Superior temporal gyrus (tissue), 1 donor: ENCODE results near the gene OR7G3.
A peak's percentile ranks its signal among the peaks of the same experiment; 100 is the strongest.

Experiments
- DNase-seq: peaks from one replicate; pipeline ENCODE4 v3.0.0-alpha.2; 2016; ENCODE audit errors: extremely low spot score

OR7G3 gene

DNA sequence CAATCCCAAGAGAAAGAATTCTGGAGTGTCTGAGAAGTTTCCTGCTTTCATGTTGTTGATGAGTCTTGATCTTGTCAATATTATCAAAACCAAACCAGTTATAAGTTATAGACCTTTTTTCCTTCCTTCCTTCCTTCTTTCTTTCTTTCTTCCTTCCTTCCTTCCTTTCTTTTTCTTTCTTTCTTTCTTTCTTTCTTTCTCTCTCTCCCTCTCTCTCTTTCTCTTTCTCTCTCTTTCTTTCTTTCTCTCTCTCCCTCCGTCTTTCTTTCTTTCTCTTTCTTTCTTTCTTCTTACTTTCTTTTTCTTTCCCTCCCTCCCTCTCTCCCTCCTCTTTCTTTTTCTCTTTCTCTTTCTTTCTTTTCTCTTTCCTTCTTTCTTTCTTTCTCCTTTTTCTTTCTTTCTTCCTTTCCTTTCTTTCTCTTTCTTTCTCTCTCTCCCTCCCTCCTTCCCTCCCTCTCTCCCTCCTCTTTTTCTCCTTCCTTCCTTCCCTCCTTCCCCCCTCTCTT lies at the start of gene OR7G3:
Gene OR7G3, minus strand, starts transcription at position 51 of the 506 bp plus-strand sequence. Its CDS starts 0 bp downstream, at position 51.
- no peak for DNase-seq

DNA sequence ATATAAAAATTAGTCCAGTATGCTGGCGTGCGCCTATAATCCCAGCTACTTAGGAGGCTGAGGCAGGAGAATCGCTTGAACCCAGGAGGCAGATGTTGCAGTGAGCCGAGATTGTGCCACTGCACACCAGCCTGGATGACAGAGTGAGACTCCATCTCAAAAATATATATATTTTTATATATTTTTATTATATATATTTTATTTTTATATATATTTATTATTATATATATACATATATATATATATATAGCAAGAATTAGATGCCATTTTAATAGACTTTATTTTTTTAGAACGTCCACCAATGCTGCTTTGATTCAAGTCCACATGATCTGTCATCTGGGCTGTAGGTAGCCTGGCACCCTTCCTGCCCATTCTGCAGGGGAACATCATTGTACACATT lies 48.6 kb upstream of the OR7G3 start:
- no peak for DNase-seq

DNA sequence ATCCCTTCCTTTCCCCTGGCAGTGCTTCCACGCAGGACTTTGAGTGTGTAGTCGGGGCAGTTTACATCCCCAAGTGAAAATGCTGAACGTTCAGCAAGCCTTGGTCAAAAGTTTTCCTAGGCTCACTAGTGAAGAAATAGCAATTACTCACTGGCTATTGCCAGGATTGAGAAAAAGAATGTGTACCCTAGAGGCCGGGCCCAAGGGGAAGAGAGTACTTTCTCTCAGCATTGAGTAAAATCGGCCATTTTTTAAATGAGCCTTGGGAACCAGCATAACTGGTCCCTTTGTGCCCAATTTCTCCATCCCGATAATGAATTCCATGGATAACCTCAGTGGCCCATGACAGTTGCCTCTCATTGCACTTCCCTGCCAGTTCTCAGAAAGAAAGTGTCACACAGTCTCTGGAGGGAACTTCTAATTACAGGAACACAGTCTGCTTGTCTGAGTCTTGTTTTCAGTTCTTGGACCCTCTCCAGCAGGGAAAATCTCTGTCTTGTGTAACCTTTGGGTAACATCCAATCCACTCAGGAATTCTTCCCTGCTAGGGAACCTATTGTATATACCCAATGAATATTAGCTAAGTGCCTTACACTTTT lies 44.7 kb upstream of the OR7G3 start:
- DNase-seq: no peak

DNA sequence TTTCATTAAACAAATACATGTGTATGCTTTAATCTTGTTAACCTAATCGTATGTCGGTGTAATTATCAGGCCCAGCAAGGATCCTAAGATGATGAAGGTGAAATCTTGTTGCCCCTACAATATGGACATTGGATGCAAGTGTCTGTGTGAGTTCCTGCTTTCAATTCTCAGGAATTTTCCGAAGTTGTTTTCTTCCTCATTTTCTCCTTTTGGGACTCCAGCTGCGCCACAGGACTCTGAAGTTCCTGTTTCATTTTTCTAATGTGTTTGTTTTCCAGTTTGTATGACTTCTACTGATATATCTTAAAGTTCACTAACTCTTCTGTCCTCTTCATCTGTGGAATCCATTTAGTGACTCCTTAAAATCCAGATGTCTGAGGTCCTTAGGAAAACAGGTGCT lies 40.1 kb upstream of the OR7G3 start:
- no peak for DNase-seq

DNA sequence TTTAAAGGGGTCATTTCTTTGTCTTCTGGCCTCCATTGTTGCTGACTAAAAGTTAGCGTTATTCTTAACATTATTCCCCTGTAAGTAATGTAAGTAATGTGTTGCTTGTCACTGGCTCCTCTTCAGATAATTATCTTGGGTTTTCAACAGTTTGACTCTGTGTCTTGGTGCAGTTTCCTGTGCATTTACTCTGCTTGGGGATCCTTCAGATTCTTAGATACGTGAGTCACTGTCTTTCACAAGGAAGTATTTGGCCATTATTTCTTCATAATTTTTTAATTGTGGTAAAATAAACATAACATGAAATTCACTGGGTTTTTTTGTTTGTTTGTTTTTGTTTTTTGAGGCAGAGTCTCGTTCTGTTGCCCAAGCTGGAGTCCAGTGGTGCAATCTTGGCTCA lies 38.5 kb upstream of the OR7G3 start:
- DNase-seq: no peak

DNA sequence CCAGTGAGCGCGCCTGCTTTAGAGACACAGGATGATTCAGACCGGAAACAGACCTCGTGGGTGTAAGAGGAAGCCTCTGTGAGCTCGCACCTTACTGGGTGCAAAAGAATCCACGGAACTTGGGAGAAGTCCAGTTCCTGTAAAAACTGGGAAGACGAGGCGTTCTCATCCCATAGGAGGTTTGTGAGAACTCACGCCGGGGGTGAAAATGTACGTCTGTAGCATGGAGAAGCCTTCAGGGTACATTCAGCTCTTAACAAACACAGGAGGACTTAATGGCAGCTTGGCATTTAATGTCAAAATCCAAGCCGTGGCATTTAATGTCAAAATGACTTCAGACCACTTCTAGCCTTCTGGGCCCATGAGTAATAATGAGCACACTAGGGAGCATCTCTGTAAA lies 34.7 kb upstream of the OR7G3 start:
- no peak for DNase-seq

DNA sequence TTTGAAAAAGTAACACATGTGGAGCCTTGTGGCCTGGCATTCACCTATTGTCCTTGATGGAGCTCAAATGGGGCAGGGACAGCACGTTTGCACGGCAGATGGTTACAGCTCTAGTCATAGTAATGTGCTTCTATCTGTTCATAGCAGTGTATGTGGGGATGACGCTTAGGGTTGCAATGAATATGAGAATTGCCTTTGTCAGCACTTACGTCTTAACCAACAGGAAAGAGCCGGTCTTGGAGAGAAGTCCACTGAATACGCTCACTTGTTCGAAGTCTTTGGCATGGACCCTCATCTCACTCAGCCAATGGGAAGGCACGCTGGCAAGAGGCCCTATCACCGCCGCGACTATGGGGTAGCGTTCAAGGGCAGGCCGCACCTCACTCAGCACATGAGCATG lies 33.1 kb upstream of the OR7G3 start:
- DNase-seq: no peak

DNA sequence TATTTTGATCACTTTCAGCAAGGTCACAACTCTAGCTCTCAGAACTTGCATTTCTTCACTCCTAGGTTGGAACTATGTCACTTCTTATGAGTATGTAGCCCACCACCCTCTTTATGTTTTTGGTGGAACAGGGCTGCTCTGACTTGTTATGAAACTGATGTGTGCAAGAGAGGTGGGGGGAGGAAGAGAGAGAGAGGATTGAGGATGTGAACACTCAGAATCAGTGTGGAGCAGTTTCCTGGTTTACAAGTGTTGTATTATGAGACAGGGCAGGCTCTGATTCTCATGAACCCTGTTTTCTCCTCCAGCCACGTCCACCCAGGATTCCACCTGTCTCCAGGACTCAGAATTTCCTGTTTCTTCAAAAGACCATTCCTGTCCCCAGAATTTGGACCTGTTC lies 29.6 kb upstream of the OR7G3 start:
- DNase-seq: no peak

DNA sequence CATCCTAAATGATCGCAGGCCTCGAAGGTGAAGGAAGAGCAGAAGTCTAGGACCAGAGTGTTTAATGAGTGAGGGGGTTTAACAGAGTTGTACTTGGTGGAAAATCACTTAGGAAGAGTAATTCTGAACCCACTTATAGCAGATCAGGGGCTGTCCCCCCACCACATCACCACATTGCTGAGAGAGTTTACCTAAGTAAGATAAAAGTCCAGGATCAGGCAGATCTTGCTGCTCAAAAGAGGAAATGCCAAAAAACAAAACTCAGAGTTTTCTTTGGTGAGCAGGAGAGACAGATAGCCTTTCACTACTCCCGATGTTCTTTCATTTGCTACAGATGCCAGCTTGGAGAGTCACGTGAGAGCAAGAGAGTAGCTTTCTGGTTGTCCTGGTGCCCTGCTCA lies 28.8 kb upstream of the OR7G3 start:
- no peak for DNase-seq

DNA sequence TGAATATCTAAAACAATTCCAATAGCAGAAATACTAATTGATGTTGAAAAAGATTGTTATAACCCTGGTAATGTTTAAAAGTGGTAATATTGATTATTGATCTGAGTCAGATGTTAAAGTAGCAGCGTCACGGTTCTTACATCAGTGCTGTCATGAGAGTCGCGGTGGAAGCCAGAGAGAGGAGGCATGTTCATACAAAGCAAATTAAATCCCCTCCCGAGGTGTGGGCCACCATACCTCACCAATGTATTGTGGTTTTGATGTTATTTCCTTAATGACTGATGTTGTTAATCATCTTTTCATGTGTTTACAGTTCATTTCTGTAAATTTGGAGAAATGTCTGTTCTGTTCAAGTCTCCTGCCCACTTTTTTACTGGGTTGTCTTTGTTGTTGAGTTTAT lies 24.6 kb upstream of the OR7G3 start:
- no peak for DNase-seq

DNA sequence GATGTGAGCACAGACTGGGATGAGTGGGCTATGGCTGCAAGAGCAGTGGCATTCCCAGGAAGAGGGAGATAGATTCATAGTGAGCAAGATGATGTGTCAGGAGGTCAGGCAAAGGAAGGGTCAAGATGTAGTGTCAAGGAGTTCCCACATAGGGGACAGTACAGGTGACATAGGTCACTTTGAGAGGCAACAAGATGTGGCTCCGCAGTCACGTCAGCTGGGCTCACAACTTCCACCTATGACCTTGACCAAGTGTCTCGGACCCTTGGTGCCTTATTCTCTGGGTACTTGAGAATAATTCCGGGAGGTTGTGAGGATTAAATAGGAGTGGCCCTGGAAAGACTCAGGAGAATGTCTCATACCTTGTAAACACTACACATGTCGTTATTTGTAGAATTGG lies 23.9 kb upstream of the OR7G3 start:
- DNase-seq: no peak

DNA sequence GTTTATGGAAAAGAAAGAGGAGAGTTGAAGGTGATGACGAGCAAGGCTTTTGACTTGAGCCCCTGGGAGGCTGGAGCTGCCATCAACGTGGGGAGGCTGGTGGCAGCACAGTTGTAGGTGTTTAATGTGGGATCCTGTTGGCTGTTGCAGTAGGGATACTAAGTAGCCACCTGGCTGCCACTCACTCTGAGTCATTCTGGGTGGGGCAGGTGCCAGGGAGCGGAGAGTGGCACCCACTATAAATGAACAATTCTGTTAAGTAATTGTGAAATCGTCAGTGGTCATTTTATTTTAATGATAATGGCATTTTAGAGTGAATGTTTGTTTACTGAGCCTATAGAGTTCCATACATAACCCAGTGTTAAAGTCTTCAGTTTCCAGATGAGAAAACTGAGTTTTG lies 23.2 kb upstream of the OR7G3 start:
- DNase-seq: no peak

DNA sequence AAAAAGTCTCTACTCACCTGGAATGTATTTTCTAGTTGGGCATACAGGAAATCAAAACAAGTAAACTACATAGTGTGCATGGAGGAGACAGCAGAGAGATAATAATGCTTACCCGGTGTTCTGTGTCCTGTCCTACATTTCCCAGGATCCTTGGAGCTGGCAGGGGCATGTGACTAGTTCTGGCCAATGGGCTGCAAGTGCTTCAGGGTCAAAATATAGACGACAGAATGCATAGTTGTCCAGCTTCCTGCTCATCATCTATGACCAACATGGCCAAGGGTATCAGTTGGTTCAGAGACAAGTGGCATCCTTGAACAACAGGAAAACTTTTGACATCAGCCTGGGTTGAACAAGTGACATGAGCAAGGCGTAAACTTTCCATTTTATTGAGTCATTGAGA lies 21.9 kb upstream of the OR7G3 start:
- DNase-seq: no peak

DNA sequence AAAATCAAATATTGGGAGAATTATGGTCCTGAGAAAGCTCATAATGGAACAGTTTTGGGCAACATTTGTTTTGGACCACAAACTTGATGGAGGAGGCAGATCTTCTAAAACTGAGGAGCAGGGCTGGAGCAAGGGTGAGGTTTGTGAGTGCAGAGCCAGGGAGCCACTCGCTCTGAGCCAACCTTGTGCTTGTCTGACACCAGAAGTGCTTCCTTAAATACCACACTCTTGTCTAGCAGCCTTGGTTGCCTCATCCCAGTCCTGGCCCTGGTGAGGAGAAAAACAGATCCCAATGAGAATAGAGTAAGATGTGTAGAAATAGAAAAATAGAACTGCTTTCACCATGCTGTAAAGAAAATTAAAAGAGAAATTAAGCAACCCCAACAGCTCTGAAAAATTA lies 20.1 kb upstream of the OR7G3 start:
- DNase-seq: no peak

DNA sequence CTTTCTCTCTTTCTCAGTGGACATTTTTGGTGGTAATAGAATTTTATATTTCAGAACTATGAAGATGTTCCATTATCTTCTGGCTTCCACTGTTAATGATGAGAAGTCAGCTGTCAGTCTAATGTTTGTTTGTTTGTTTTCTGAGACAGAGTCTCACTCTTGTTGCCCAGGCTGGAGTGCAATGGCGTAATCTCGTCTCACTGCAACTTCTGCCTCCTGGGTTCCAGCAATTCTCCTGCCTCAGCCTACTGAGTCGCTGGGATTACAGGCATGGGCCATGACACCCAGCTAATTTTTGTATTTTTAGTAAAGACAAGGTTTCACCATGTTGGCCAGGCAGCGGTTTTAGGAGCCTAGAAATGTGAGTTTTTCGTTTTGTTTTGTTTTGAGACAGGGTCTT lies 18.2 kb upstream of the OR7G3 start:
- DNase-seq: no peak

DNA sequence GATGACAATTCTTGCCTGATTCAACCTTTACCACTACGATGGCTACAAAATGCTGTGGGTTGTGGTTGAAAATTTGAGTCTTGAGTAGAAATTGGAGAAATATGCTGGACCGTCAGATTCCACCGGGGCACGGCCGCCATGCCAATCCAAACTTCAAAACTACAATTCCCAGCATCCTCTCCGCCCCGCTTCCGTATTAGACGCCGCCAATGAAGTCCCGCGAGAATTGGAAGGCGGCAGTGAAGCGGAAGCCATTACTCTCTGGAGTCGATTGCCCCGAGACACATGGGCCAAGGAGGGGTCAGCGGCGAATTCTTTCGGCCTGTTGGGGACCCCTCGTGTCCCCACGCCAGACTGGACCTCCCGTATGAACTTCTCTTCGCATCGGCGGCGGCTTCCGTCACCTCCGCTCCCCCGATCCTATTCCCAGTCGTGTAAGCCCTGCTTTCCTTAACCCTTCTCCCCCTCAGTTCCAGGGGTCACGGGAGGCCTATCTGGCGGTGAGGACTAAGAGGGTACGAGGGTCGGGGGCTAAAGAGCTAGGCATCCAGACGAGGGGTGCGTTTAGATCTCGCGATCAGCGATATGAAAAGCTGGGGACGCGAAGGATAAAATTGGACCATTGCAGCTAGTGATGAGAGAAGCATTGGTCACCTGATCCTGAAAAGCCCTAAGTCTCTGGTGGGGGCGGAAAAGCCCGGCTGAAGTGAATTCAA lies 13.6 kb upstream of the OR7G3 start, which contains the start of gene ZNF317:
Gene ZNF317, plus strand, starts transcription at position 239 of the 716 bp plus-strand sequence. CDS start 15,620 bp downstream, outside the sequence.
- peak; percentile 99 for DNase-seq

DNA sequence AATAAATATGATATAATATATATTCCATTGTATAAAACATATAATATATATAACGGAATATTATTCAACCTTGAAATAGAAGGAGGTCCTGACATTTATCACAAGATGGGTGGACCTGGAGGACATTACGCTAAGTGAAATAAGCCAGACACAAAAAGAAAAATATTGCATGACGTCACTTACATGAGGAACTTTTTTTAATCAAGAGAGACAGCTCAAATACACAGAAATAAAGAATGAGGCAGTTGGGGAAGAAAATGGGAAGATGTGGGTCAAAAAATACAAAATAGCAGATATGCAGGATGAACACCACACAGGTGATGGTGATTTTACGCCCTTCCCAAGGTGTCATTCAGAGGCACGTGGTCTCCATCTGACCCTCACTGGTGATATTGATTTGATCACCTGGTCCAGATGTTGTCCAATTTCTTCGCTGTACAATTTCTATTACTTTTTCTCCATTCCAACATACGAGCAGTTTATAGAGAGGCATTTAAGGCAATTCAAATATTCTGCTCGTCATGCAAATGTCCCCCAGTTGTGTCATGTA lies 12.9 kb upstream of the OR7G3 start:
- no peak for DNase-seq

DNA sequence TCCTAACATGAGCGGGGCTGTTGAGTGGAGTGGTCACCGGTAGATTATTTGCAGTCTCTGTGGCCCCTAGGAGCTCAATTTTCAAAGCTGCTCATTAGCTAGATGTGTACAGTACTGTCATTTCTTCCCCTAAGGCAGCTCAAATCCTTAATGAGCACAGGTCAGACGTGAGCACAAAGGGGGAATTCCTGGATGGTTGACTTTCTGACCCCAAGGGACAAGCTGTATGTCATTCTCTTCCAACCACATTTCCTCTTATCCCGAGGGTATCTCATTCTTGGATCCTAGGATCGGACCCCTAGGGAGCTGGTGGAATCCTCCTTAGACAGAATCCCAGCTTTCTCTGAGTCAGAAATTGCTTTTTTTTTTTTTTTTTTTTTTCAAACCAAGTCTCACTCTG lies 5.7 kb upstream of the OR7G3 start:
- no peak for DNase-seq

DNA sequence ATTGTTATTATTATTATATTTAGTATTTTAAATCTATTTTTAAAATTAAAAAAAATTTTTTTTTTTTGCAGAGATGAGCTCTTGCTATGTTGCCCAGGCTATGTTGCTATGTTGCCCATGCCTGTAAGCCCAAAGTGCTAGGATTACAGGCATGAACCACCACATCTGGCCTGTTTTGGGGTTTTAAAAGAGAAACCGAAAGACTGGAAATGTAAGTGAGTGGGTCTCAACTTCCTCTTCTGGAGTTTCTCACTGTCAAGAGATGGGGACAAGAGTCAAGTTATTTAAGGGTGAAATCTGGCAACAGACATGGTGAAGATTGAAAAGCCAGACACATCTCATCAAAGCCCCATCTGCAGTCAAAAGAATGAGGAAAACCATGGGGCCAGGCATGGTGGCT lies 4.2 kb upstream of the OR7G3 start:
- no peak for DNase-seq

DNA sequence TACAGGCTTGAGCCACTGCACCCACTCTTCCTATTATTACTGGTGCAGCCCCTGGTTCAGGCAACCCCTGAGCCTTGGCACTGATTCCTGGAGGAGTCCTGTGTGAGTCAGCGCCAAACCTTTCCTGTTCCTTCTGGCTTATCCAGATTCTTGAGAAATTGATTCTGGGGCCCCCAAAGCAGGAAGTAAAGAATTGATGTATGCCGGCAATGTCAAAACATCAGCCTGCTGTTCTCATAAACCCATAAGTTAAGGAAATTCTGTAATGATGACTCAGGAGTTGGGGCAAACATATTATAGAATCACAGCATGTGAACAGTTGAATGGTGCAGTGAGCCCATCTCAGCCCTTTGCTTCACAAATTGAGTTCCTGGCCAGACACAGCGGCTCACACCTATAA lies 1.4 kb upstream of the OR7G3 start:
- no peak for DNase-seq

DNA sequence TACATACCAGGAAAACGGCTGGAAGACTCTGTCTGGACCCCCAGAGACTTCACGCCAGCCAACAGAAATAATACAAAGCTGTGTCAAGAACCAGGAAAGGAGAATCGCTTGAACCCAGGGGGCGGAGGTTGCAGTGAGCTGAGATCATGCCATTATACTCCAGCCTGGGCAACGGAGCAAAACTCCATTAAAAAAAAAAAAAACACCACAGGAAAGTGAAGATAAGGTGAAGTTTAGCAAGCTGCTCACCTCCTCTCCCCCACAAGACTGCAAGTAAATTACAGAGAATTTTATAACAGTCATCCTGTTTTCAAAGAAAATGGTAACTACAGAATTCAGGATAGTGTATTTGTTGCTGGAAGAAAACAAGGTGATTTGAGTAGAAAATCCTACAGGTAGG lies 10.2 kb downstream of the OR7G3 start:
- no peak for DNase-seq

DNA sequence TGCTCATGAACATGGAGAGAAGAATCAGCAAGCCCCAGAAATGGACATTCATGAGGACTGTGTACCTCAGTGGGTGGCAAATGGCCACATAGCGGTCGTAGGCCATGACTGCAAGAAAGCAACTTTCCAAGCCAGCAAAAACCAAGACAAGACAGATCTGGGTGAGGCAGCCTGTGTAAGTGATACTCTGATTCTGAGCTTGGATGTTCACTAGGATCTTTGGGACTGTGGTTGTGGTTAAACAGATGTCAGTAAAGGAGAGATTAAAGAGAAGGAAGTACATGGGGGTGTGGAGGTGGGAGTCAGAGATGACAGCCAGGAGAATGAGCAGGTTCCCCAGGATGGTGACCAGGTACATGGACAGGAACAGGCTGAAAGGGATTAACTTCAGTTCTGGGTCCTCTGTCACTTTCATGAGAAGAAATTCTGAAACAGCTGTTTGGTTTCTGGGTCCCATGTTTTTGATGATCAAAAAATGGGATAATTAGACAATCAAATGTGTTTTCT lies 11.4 kb downstream of the OR7G3 start, which contains the start of gene OR7G1:
Gene OR7G1, minus strand, starts transcription at position 457 of the 507 bp plus-strand sequence. Its CDS starts 0 bp downstream, at position 457.
- DNase-seq: no peak

DNA sequence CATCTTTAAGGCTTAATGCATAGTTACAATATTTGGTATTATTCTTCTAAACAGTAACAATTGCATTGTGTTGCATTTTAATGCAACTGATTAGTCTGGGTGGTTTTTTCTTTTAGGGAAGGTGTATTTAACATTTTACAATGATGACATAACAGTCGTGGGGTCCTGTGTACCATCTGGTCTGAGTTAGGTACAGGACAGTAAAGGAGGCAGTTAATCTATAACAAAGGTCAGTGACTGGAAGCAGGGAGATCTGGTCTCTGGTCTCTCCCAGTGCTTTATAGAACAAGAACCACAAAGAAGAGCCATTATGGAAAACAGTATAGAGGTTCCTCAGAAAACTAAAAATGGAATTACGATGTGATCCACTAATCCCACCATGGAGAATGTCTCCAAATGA lies 16.8 kb downstream of the OR7G3 start:
- DNase-seq: no peak
